BJ (cell line): ENCODE results near the gene LPAR6. TPM values are rescaled to one million over a fixed set of nuclear protein-coding genes. Genes with fewer than 3 reads are reported as not detected.

Source experiments
- CTCF ChIA-PET: fragments of 350-600 bp; formaldehyde crosslinking; extraction: SDS; loops from one replicate; lab custom pipeline; 2021; ENCODE audit warnings: antibody characterized with exemption, inconsistent platforms; lab: Yijun Ruan, JAX
- POLR2A ChIA-PET: fragments of 300-600 bp; sonication (Branson Sonifier 250); formaldehyde crosslinking; extraction: SDS; loops from one replicate; lab custom pipeline; 2021; ENCODE audit warnings: antibody characterized with exemption; lab: Charles Lee
- DNase-seq: peaks from one replicate; pipeline ENCODE4 v3.0.0-alpha.2; 2011; ENCODE audit warnings: low read depth
- H3K27me3 ChIP-seq: 2 replicates; pipeline ENCODE4 v1.6.0; 2011; ENCODE audit warnings: low read length; ENCODE audit not compliant: control insufficient read depth, insufficient read depth
- H3K36me3 ChIP-seq: 2 replicates; pipeline ENCODE4 v1.5.1; 2011; ENCODE audit warnings: low read length; ENCODE audit not compliant: control insufficient read depth, insufficient read depth
- H3K4me3 ChIP-seq: 2 replicates; pipeline ENCODE4 v1.5.1; 2011; ENCODE audit warnings: low read depth, mild to moderate bottlenecking, control low read depth, low read length
- polyA plus RNA-seq: library from polyadenylated mRNA; depleted of rRNA; stranded (reverse); fragments of >200 nt; gene quantifications from 2 replicates; pipeline ENCODE4 v1.2.3, GENCODE V29; 2011
- TF ChIP-seq, protein P1 (sequence below): IDR thresholded peaks from 2 replicates; pipeline ENCODE4 v1.5.1; 2011; ENCODE audit warnings: low read depth, mild to moderate bottlenecking, control low read depth, inconsistent platforms, low read length, moderate library complexity; ENCODE audit not compliant: insufficient read depth

The LPAR6 gene
- polyA plus RNA-seq, 1 experiment = 4.4 TPM

DNA sequence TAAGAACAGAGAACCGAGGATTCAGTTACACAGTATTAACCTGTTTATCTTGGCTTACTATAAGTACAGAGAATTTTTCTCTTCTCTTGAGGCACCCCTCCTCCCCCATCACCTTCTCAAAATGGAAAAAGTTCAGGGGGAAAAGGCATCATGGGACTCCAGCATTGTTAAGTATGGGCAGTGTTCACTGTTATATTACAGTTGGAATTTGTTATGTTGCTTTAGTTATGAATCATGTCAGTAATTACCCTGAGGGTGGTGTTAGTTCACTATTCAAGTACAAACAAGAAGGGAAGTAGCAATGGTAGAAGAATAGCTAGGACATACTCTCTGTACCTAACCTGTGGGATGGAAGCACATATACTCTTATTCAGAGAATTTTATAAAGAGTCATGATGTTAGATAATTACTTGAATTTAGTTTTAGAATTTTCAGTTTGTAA lies 12.0 kb downstream of the LPAR6 start:
- H3K27me3 ChIP-seq = no peaks in the 10 kb centered on the region
- no peak overlapping the region for H3K4me3 ChIP-seq
- TF ChIP-seq, protein P1, sequence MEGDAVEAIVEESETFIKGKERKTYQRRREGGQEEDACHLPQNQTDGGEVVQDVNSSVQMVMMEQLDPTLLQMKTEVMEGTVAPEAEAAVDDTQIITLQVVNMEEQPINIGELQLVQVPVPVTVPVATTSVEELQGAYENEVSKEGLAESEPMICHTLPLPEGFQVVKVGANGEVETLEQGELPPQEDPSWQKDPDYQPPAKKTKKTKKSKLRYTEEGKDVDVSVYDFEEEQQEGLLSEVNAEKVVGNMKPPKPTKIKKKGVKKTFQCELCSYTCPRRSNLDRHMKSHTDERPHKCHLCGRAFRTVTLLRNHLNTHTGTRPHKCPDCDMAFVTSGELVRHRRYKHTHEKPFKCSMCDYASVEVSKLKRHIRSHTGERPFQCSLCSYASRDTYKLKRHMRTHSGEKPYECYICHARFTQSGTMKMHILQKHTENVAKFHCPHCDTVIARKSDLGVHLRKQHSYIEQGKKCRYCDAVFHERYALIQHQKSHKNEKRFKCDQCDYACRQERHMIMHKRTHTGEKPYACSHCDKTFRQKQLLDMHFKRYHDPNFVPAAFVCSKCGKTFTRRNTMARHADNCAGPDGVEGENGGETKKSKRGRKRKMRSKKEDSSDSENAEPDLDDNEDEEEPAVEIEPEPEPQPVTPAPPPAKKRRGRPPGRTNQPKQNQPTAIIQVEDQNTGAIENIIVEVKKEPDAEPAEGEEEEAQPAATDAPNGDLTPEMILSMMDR = no peak
- peak; percentile 73 for DNase-seq
- H3K36me3 ChIP-seq = no peaks in the 10 kb centered on the region
- POLR2A ChIA-PET = no interaction called here
- CTCF ChIA-PET = no interaction called here

DNA sequence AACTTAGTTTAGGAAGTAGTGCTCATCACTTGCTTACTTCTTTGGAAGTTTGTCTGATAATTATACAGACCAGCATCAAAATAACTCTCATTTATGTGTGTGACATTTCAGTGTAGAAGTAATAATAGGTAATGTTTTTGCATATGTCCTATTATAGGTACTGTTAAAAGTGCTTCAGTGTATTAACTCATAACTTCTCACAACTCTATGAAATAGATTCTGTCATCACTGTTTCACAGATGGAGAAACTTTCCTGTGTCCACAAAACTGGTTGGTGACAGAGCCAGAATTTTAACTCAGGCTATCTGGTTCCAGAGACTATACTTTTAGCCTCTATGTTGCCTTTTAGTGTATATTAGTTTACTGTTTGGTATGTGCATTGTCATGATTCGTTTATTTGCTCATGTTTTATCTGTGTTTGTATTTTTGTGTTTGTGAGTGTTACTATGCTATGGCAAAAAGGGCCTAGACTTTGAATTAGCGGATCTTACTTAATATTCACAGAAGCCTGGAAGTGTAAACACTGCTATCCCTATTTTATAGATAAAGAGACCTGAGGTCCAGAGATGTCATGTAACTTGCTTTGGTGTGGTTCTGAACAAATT lies 12.7 kb downstream of the LPAR6 start:
- Histone ChIP-seq H3K36me3 (no peaks in the 10 kb centered on the region), H3K27me3 (no peaks in the 10 kb centered on the region), H3K4me3 (no peak overlapping the region)
- TF ChIP-seq, protein P1 = no peak
- ChIA-PET POLR2A (interaction anchor here (0.6 kb wide), 1 partner anchor 51 kb away, joined by 3 read pairs; no protein-coding TSS in a partner anchor), CTCF (no interaction called here)
- no peak for DNase-seq

DNA sequence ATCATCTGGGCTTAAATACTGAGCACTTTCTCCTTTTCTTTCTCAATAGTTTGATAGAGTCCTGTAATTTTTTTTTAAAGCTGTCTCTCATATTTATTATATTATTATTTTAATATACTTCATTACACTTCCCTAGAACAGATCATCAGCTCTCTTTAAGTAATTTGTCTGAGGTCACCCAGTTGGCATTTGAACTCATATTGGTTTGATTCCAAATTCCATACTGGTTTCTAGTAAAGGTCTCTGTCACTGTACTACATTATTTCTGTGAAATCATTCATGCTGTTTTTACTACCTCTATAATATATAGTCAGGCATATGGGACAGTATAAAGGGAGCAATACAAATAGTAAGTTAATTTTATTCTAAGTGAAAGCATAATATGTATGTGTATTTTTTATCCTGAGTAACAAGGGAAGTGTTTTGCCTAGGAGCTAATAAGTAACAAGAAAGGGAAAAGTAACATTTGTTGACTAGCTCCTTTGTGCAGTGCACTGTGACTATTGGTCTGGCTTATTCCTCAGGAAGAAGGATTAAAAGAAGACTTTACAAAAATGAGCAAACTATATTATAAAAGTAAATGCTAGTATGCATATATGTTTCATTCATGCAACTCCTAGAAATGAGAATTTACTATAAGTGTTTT lies 14.3 kb downstream of the LPAR6 start:
- ChIA-PET CTCF (interaction anchor here (0.9 kb wide), 1 partner anchor 280 kb away, joined by 3 read pairs; no protein-coding TSS in a partner anchor), POLR2A (interaction anchor here (0.5 kb wide), 1 partner anchor 90 kb away, joined by 9 read pairs; no protein-coding TSS in a partner anchor)
- Histone ChIP-seq H3K36me3 (peaks cover 4% of the 10 kb centered on the region; the same call in 1 of the 2 replicates), H3K27me3 (no peaks in the 10 kb centered on the region), H3K4me3 (no peak overlapping the region)
- TF ChIP-seq, protein P1 = no peak
- no peak for DNase-seq

DNA sequence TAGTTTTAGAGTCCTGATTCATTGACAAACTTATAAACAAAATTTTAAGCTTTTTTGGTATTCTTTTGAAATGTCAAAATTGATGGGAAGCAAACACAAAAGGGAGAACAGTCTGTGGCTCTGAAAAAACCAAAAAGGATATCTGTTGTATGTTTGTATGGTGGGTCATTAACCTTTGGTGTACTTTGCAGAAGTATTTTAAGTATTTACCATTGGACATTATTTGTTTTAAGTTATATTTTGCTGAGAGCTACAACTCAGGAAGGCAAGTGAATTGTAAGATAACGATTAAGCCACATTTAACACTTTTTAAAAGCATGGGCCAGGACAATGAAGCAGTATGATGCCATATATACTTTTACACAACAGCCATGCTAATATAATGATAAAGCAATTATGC lies 15.2 kb downstream of the LPAR6 start:
- peaks cover 4% of the 10 kb centered on the region; the same call in 1 of the 2 replicates for H3K36me3 ChIP-seq
- ChIA-PET POLR2A (no interaction called here), CTCF (no interaction called here)
- H3K4me3 ChIP-seq = no peak overlapping the region
- DNase-seq = no peak
- H3K27me3 ChIP-seq = no peaks in the 10 kb centered on the region
- TF ChIP-seq, protein P1 = no peak

DNA sequence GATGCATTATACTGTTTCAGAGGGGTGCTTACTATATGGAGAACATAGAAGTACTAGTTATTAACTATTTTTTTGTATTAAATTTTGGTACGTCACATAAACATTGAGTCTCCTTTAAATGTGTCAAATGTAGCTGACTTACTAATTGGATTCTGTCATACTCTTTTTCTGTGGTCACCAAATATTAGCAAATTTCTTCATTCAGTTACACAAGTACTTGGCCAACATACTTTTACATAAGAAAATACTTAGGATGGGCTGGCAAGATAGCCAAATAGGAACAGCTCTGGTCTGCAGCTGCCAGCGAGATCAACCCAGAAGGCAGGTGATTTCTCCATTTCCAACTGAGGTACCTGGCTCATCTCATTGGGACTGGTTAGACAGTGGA lies 19.2 kb downstream of the LPAR6 start:
- ChIA-PET CTCF (interaction anchor here (0.9 kb wide), 1 partner anchor 21 kb away, joined by 7 read pairs; no protein-coding TSS in a partner anchor), POLR2A (no interaction called here)
- no peak overlapping the region for H3K4me3 ChIP-seq
- DNase-seq = no peak
- no peaks in the 10 kb centered on the region for H3K27me3 ChIP-seq
- TF ChIP-seq, protein P1 = no peak
- H3K36me3 ChIP-seq = peaks cover 4% of the 10 kb centered on the region; the same call in 1 of the 2 replicates
